K562 (cell line): ENCODE results near the gene CTSF. TPM values are rescaled to one million over a fixed set of nuclear protein-coding genes. Genes with fewer than 3 reads are reported as not detected.
A peak's percentile ranks its signal among the peaks of the same experiment; 100 is the strongest.

Experiments used
- ASH1L ChIP-seq: fragments of 450-650 bp; IDR thresholded peaks from 2 replicates; pipeline ENCODE4 v1.6.1; 2018; ENCODE audit warnings: borderline replicate concordance, mild to moderate bottlenecking, low read depth; ENCODE audit not compliant: partially characterized antibody
- ATF1 ChIP-seq, 2 experiments: fragments of 450-650 bp in 1 of 2; IDR thresholded peaks; 2 replicates each; pipeline ENCODE4 v1.6.1; 2016; ENCODE audit warnings: missing compliant biosample characterization in 1 of 2, missing genetic modification characterization in 1 of 2
- BRF1 ChIP-seq: IDR thresholded peaks from 3 replicates; pipeline ENCODE4 v1.6.1; 2011; ENCODE audit warnings: borderline replicate concordance, mild to moderate bottlenecking; ENCODE audit not compliant: insufficient read length; ENCODE audit errors: extremely low read depth
- ETS1 ChIP-seq: conservative IDR thresholded peaks from 2 replicates; pipeline ENCODE4 v1.6.1; 2011; ENCODE audit warnings: low read depth, mild to moderate bottlenecking, low read length; ENCODE audit not compliant: control insufficient read depth
- EZH2 ChIP-seq: IDR thresholded peaks from 2 replicates; pipeline ENCODE4 v1.6.1; 2012; ENCODE audit warnings: low read depth, mild to moderate bottlenecking, inconsistent platforms, low read length, borderline replicate concordance
- FIP1L1 ChIP-seq: fragments of 200-400 bp; formaldehyde crosslinking; IDR thresholded peaks from 2 replicates; pipeline ENCODE4 v1.6.1; 2018; ENCODE audit warnings: mild to moderate bottlenecking, low read depth, low read length; ENCODE audit not compliant: poor library complexity, severe bottlenecking
- FOXJ2 ChIP-seq: fragments of 200-800 bp; sonication (Bioruptor generic); IDR thresholded peaks from 2 replicates; pipeline ENCODE4 v1.6.1; 2016; ENCODE audit warnings: missing genetic modification characterization, missing compliant biosample characterization
- GTF3C2 ChIP-seq: IDR thresholded peaks from 3 replicates; pipeline ENCODE4 v1.6.1; 2011; ENCODE audit warnings: borderline replicate concordance, mild to moderate bottlenecking, moderate library complexity; ENCODE audit not compliant: insufficient read length; ENCODE audit errors: extremely low read depth
- KLF6 ChIP-seq: fragments of 250-450 bp; sonication (Bioruptor Pico); IDR thresholded peaks from 2 replicates; pipeline ENCODE4 v1.4.0; 2020; ENCODE audit warnings: mild to moderate bottlenecking, moderate library complexity, borderline replicate concordance
- MAFF ChIP-seq: IDR thresholded peaks from 2 replicates; pipeline ENCODE4 v1.6.1; 2012; ENCODE audit warnings: low read length, improper control_type of control experiment
- MLX ChIP-seq, 2 experiments: fragments of 450-650 bp in 1 of 2; sonication (generic) in 1 of 2; formaldehyde crosslinking; conservative IDR thresholded peaks; 2 replicates each; pipeline versions ENCODE4 v1.4.0 to v1.8.1; 2020 to 2022; ENCODE audit warnings: mild to moderate bottlenecking in 1 of 2, missing genetic modification reagents in 1 of 2
- NCOA4 ChIP-seq: fragments of 450-650 bp; IDR thresholded peaks from 2 replicates; pipeline ENCODE4 v1.6.1; 2018; ENCODE audit warnings: mild to moderate bottlenecking; ENCODE audit not compliant: partially characterized antibody
- POLR2H ChIP-seq: IDR thresholded peaks from 2 replicates; pipeline ENCODE4 v1.6.1; 2016; ENCODE audit warnings: missing genetic modification characterization, low read depth, mild to moderate bottlenecking, control low read depth, missing compliant biosample characterization, moderate library complexity
- PYGO2 ChIP-seq: fragments of 450-650 bp; IDR thresholded peaks from 2 replicates; pipeline ENCODE4 v1.6.1; 2016; ENCODE audit warnings: mild to moderate bottlenecking, missing genetic modification characterization, moderate library complexity, missing compliant biosample characterization
- RB1 ChIP-seq: fragments of 450-650 bp; IDR thresholded peaks from 2 replicates; pipeline ENCODE4 v1.6.1; 2017; ENCODE audit warnings: low read depth, mild to moderate bottlenecking
- SMARCA4 ChIP-seq: fragments of 450-650 bp; IDR thresholded peaks from 2 replicates; pipeline ENCODE4 v1.6.1; 2016
- SUPT5H ChIP-seq: fragments of 450-650 bp; IDR thresholded peaks from 2 replicates; pipeline ENCODE4 v1.6.1; 2016
- ZBTB9 ChIP-seq: fragments of 450-650 bp; formaldehyde crosslinking; IDR thresholded peaks from 2 replicates; pipeline ENCODE4 v1.4.0; 2020; ENCODE audit warnings: mild to moderate bottlenecking, moderate library complexity
- ZNF175 ChIP-seq: fragments of 200-800 bp; sonication (Bioruptor generic); IDR thresholded peaks from 2 replicates; pipeline ENCODE4 v1.6.1; 2016; ENCODE audit warnings: low read depth, mild to moderate bottlenecking, missing genetic modification characterization, missing compliant biosample characterization
- ZNF253 ChIP-seq: fragments of 250-450 bp; sonication (Bioruptor Pico); conservative IDR thresholded peaks from 2 replicates; pipeline ENCODE4 v1.6.1; 2021; ENCODE audit warnings: mild to moderate bottlenecking
- ZNF79 ChIP-seq: fragments of 250-450 bp; sonication (Bioruptor Pico); IDR thresholded peaks from 2 replicates; pipeline ENCODE4 v1.4.0; 2020; ENCODE audit warnings: low read depth, mild to moderate bottlenecking, moderate library complexity
- polyA plus RNA-seq, 8 experiments: library from polyadenylated mRNA; depleted of rRNA in 4 of 8; stranded (reverse) in 5 of 8; unstranded in 3 of 8; fragments of >200 nt; fragmentation: Nextera tagmentation in 2 of 8; fragmentation: Illumina TruSeq in 1 of 8; extraction: Ambion mirVana in 2 of 8; extraction: Trizol in 1 of 8; gene quantifications; 2 replicates each; pipeline versions ENCODE4 v1.2.1 to v1.2.3, GENCODE V29; 2011 to 2014; ENCODE audit warnings: inconsistent platforms in 1 of 8, missing spikeins in 1 of 8
- total RNA-seq, 7 experiments: library from RNA; depleted of rRNA in 6 of 7; stranded (reverse); fragments of >200 nt in 6 of 7; fragmentation: Illumina TruSeq in 2 of 7; extraction: Trizol in 2 of 7; gene quantifications; 2 replicates each; pipeline versions ENCODE4 v1.2.1 to v1.2.3, GENCODE V29; 2011 to 2021; ENCODE audit warnings: low replicate concordance in 1 of 7

The CTSF gene
- total and polyA plus RNA-seq, 9 of the 15 experiments (the other 6 are each of a cell fraction or from before 2014, with no cell fraction given), result 0.41 to 10.5 (median 3.8) TPM

- TF ChIP-seq ZBTB9 (CRISPR knock-in tag) (peak; percentile 83), FOXJ2 (0 out of 2 replicates have a peak, but pooled peaks have one; percentile 25), MLX (CRISPR knock-in tag; conservative IDR thresholded peaks at IDR 0.05) (peak in 1 of 2 experiments; percentile 63; a peak in 1 of 4 replicates), KLF6 (CRISPR knock-in tag) (no peak), ZNF175 (CRISPR knock-in tag) (peak; percentile 87), ZNF253 (CRISPR knock-in tag) (no peak), ETS1 (peak; percentile 42; the same call in 1 of the 2 replicates), RB1 (peak; percentile 26; the same call in 1 of the 2 replicates), ATF1 (CRISPR knock-in tag; IDR thresholded peaks at IDR 0.05) (0 out of 2 replicates have a peak, but pooled peaks have one; percentile 27), ATF1 (tag; IDR thresholded peaks at IDR 0.05) (peak; percentile 95), ASH1L (peak; percentile 95), ZNF79 (CRISPR knock-in tag) (no peak), BRF1 (no peak), SMARCA4 (no peak), EZH2 (no peak), NCOA4 (no peak), POLR2H (tag) (peak; percentile 96), FIP1L1 (peak; percentile 87), MAFF (no peak), PYGO2 (tag) (0 out of 2 replicates have a peak, but pooled peaks have one; percentile 30), SUPT5H (peak; percentile 100), GTF3C2 (no peak)
Observed at GRCh38 chr11:66616379-66617154, 48.2 kb upstream of the CTSF start, which contains the start of gene RBM14 (continued).
